GM12872 (cell line): ENCODE measurements around the gene CLEC6A.

Experiments used
- TF ChIP-seq, protein P1 (sequence below): IDR thresholded peaks from 3 replicates; pipeline ENCODE4 v1.5.1; 2011; ENCODE audit warnings: low read depth, mild to moderate bottlenecking, low read length, moderate library complexity; ENCODE audit not compliant: insufficient read depth

CLEC6A gene

DNA sequence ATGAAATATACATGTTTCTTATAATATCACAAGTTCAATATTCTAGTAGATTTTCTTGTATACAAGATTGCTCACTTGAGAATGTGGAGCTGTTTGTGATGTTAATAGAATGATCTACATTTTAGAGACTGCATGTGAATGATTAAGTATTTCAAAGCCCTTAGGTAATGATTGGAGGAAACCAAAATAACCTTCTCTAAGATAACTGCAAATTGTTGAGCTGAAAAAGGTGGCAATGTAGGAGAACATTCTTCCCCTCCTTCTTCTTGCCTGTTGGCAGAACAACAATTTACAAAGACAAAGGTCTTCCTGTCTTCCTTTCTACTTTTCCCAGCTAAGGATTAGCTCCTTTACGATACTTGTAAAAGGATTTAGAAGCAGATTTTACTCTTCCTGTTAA, 2.0 kb upstream of the CLEC6A start:
- TF ChIP-seq, protein P1, sequence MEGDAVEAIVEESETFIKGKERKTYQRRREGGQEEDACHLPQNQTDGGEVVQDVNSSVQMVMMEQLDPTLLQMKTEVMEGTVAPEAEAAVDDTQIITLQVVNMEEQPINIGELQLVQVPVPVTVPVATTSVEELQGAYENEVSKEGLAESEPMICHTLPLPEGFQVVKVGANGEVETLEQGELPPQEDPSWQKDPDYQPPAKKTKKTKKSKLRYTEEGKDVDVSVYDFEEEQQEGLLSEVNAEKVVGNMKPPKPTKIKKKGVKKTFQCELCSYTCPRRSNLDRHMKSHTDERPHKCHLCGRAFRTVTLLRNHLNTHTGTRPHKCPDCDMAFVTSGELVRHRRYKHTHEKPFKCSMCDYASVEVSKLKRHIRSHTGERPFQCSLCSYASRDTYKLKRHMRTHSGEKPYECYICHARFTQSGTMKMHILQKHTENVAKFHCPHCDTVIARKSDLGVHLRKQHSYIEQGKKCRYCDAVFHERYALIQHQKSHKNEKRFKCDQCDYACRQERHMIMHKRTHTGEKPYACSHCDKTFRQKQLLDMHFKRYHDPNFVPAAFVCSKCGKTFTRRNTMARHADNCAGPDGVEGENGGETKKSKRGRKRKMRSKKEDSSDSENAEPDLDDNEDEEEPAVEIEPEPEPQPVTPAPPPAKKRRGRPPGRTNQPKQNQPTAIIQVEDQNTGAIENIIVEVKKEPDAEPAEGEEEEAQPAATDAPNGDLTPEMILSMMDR: no peak

DNA sequence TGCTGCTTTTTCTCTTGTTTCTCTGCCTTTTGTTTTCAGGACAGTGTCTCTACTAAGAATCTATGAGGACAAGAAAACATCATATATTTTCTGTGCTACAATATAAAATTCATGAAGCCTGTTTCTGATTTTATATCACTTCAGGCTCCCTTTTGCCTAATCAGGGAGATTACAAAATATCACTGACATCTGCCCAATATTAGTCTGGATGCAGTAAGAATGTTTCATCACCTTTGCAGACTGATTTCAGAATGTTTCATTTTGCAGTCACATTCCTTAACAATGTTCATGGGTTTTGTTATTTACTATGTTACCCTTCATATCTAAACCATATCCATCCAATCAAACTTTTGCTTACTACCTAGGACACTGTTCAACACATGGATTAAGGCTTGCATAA, 491 bp upstream of the CLEC6A start:
- TF ChIP-seq, protein P1: no peak

DNA sequence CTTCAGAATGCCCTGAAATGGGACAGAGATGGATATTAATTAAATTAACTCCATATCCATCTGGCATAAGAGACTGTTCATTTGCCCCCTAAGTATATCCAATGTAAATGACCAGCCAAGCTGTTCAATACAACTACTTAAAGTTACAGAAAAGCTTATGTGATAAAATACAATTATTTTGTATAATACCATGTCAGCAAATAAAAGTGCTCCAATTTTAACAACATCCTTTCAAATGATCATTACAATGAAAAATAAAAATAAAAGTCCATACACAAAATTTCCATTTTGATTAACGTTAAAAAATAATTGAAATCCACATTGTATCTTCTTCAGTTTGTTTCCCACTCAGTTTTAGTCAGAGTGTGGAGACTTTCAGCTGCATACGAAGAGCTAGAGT, 5.7 kb downstream of the CLEC6A start:
- TF ChIP-seq, protein P1: no peak

DNA sequence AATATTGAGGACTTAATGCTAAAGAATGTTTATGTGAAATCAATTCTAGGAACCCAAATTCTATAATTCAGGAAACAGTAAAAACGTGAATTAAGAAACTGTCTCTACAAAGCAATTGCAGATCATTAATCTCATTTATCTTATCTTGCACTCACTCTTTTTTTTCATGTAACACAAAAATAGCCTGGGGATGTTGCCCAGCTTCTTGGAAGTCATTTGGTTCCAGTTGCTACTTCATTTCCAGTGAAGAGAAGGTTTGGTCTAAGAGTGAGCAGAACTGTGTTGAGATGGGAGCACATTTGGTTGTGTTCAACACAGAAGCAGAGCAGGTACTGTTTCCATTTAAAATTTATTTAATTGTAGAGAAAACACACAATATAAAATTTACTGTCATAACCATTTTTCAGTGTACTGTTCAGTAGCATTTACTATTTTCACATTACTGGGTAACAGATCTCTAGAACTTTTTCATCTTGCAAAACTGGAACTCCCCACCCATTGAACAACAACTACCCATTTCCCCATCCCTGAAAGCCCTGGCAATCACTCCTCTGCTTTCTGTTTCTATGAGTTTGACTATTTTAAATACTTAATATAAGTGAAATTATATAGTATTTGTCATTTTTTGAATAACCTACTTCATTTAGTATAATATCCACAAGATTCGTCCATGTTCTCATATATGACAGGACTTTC, 9.7 kb downstream of the CLEC6A start:
- TF ChIP-seq, protein P1: no peak

DNA sequence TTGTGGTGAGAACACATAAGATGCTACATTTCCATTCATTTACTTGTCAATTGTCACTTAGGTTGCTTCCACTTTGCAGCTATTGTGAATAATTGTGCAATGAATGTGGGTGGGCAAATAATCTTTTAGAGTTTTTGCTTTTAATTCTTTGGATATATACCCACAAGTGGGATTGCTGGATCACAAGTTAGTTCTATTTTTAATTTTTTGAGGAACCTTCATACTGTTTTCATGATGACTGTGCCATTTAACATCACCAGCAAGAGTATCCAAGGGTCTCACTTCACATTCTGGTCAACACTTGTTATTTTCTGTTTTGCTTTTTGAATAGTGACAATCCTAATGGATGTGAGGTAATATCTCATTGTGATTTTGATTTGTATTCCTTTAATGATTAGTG, 10.5 kb downstream of the CLEC6A start:
- TF ChIP-seq, protein P1: no peak

DNA sequence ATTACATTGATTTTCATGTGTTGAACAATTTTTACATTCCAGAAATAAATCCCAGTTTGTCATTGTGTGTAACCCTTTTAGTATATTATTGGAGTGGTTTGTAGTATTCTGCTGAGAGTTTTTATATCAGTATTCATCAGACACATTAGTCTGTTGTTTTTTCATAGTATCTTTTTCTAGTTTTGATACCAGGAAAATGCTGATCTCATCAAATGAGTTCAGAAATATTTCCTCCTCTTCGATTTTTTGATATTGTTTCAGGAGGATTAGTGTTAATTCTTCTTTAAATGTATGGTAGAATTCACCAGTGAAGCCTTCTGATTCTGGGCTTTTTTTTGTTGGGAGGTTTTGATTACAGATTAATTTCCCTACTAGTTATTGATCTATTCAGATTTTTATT, 15.3 kb downstream of the CLEC6A start:
- TF ChIP-seq, protein P1: no peak

DNA sequence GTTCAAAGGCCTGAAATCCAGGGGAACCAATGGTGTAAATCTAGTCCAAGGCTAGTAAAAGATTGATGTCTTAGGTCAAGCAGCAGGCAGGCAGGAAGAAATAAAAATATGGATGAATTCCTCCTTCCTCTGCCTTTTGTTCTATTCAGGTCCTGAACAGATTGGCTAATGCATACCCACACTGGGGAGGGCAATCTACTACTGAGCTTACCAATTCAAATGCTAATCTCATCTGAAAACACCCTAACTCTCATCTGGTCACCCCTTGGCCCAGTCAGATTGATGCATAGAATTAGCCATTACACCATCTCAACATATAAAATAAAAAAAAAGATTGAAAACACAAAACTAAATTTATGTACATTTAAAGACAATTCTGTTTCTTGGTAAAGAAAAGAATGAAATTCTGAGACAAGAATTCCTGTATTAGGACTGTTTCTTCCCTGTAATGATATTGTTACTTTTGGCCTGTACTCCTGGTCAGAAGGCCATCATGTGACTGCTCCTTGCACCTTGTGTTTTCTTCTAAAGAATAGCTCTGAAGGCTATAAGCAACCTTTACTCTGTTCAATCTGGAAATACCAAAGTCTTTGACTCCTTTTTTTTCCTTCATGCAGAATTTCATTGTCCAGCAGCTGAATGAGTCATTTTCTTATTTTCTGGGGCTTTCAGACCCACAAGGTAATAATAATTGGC, 19.9 kb downstream of the CLEC6A start:
- TF ChIP-seq, protein P1: no peak
